ENCODE data around the gene SDHA. TPM values are rescaled to one million over a fixed set of nuclear protein-coding genes. Genes with fewer than 3 reads are reported as not detected.

Gene SDHA
- total RNA-seq, 1 experiment from 2014 or later, result 134 TPM

DNA sequence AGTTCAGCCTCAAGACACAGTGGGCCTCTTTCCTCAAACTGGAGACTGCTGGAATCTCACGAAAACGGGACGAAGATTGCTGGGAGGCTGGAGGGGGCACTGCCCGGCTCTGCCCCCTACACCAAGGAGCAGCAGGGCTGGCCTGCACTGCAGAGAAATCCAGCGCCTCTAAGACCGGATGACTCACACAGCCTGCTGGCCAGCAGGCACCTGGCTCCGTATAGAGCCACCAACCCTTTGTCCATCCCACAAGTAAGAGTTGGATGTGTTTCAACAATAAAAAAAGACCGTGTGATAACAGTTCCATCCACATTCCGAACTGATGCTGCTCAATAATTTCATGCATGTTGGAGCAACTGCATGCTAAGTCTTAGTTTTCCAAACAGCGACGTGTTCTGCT is 11.7 kb upstream of the SDHA start:
- Histone ChIP-seq H3K36me3 (ENCODE audit: control insufficient read depth in 1 of 2, insufficient read depth in 2 of 2, low read length in 2 of 2) (peaks cover 0 to 7% of the 10 kb centered on the region in 2 experiments; a peak in 2 of 4 replicates), H3K4me1 (ENCODE audit: control insufficient read depth in 1 of 2, insufficient read depth in 2 of 2, low read length in 2 of 2) (no peaks in the 10 kb centered on the region), H3K4me3 (replicated peaks in 1 of 2; ENCODE audit: low read depth in 1 of 2, low read length in 2 of 2) (no peak overlapping the region), H3K9ac (ENCODE audit: low read length) (no peak overlapping the region), H3K4me2 (ENCODE audit: low read length) (no peak overlapping the region), H3K27ac (ENCODE audit: low read depth, low read length) (no peak overlapping the region), H3K9me3 (ENCODE audit: control insufficient read depth in 1 of 2, insufficient read depth in 1 of 2, low read depth in 1 of 2, low read length in 2 of 2) (no peaks in the 10 kb centered on the region), H2AFZ (ENCODE audit: low read depth, low read length, poor library complexity, severe bottlenecking) (no peak overlapping the region), H4K20me1 (ENCODE audit: insufficient read depth) (no peaks in the 10 kb centered on the region), H3K9me2 (ENCODE audit: insufficient read depth) (no peaks in the 10 kb centered on the region), H3K27me3 (ENCODE audit: insufficient read depth, low read length) (no peaks in the 10 kb centered on the region), H3K79me2 (ENCODE audit: insufficient read depth, low read length) (peaks cover 29% of the 10 kb centered on the region)
- TF ChIP-seq SRF (IDR thresholded peaks at IDR 0.05; ENCODE audit: low read depth) (no peak), RAD21 (IDR thresholded peaks at IDR 0.05; ENCODE audit: low read depth) (no peak), EZH2 (IDR thresholded peaks at IDR 0.05) (no peak), JUND (IDR thresholded peaks at IDR 0.05) (no peak), TCF7L2 (IDR thresholded peaks at IDR 0.05; ENCODE audit: borderline replicate concordance, extremely low read depth, insufficient read depth, insufficient read length) (no peak), POLR2A (IDR thresholded peaks at IDR 0.05; ENCODE audit: borderline replicate concordance, extremely low read depth, insufficient read depth, insufficient read length) (no peak), FOSL1 (IDR thresholded peaks at IDR 0.05; ENCODE audit: low read depth) (no peak), SIN3A (IDR thresholded peaks at IDR 0.05; ENCODE audit: low read depth) (no peak), ELF1 (IDR thresholded peaks at IDR 0.05; ENCODE audit: borderline replicate concordance, low read depth) (no peak), POLR2AphosphoS5 (IDR thresholded peaks at IDR 0.05; ENCODE audit: low read depth, low read length) (no peak), EGR1 (IDR thresholded peaks at IDR 0.05; ENCODE audit: low read depth) (no peak)
- TF ChIP-seq, protein P1, sequence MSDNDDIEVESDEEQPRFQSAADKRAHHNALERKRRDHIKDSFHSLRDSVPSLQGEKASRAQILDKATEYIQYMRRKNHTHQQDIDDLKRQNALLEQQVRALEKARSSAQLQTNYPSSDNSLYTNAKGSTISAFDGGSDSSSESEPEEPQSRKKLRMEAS (IDR thresholded peaks at IDR 0.05), result no peak
- TF ChIP-seq, protein P2, sequence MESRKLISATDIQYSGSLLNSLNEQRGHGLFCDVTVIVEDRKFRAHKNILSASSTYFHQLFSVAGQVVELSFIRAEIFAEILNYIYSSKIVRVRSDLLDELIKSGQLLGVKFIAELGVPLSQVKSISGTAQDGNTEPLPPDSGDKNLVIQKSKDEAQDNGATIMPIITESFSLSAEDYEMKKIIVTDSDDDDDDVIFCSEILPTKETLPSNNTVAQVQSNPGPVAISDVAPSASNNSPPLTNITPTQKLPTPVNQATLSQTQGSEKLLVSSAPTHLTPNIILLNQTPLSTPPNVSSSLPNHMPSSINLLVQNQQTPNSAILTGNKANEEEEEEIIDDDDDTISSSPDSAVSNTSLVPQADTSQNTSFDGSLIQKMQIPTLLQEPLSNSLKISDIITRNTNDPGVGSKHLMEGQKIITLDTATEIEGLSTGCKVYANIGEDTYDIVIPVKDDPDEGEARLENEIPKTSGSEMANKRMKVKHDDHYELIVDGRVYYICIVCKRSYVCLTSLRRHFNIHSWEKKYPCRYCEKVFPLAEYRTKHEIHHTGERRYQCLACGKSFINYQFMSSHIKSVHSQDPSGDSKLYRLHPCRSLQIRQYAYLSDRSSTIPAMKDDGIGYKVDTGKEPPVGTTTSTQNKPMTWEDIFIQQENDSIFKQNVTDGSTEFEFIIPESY (IDR thresholded peaks at IDR 0.05; ENCODE audit: extremely low read depth, insufficient replicate concordance, low read length), result no peak
- TF ChIP-seq, protein P3, sequence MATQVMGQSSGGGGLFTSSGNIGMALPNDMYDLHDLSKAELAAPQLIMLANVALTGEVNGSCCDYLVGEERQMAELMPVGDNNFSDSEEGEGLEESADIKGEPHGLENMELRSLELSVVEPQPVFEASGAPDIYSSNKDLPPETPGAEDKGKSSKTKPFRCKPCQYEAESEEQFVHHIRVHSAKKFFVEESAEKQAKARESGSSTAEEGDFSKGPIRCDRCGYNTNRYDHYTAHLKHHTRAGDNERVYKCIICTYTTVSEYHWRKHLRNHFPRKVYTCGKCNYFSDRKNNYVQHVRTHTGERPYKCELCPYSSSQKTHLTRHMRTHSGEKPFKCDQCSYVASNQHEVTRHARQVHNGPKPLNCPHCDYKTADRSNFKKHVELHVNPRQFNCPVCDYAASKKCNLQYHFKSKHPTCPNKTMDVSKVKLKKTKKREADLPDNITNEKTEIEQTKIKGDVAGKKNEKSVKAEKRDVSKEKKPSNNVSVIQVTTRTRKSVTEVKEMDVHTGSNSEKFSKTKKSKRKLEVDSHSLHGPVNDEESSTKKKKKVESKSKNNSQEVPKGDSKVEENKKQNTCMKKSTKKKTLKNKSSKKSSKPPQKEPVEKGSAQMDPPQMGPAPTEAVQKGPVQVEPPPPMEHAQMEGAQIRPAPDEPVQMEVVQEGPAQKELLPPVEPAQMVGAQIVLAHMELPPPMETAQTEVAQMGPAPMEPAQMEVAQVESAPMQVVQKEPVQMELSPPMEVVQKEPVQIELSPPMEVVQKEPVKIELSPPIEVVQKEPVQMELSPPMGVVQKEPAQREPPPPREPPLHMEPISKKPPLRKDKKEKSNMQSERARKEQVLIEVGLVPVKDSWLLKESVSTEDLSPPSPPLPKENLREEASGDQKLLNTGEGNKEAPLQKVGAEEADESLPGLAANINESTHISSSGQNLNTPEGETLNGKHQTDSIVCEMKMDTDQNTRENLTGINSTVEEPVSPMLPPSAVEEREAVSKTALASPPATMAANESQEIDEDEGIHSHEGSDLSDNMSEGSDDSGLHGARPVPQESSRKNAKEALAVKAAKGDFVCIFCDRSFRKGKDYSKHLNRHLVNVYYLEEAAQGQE (IDR thresholded peaks at IDR 0.05; ENCODE audit: low read depth), result no peak
- TF ChIP-seq, protein P4, sequence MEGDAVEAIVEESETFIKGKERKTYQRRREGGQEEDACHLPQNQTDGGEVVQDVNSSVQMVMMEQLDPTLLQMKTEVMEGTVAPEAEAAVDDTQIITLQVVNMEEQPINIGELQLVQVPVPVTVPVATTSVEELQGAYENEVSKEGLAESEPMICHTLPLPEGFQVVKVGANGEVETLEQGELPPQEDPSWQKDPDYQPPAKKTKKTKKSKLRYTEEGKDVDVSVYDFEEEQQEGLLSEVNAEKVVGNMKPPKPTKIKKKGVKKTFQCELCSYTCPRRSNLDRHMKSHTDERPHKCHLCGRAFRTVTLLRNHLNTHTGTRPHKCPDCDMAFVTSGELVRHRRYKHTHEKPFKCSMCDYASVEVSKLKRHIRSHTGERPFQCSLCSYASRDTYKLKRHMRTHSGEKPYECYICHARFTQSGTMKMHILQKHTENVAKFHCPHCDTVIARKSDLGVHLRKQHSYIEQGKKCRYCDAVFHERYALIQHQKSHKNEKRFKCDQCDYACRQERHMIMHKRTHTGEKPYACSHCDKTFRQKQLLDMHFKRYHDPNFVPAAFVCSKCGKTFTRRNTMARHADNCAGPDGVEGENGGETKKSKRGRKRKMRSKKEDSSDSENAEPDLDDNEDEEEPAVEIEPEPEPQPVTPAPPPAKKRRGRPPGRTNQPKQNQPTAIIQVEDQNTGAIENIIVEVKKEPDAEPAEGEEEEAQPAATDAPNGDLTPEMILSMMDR (IDR thresholded peaks at IDR 0.05 in 2 of 3, conservative IDR thresholded peaks at IDR 0.05 in 1 of 3; ENCODE audit: borderline replicate concordance in 1 of 3, insufficient read depth in 1 of 3, low read depth in 2 of 3, low read length in 2 of 3), result no peak
- no peak for DNase-seq (ENCODE audit: low read depth, low spot score)
- no peak for ATAC-seq
- ChIA-PET RAD21 (ENCODE audit: low non-redundant PET in 1 of 2, low total read pairs in 2 of 2, uncharacterized antibody in 2 of 2, unreplicated experiment in 2 of 2) (no interaction called here), POLR2A (no interaction called here), CTCF (no interaction called here)
- no TSS peak for BruUV-seq (replicated peaks)
- intact Hi-C loops (cut with micrococcal nuclease), result no loop called here

Measured in HCT116 (cell line).